Muscle of leg (tissue), 11 donors: ENCODE results near the gene FOXO6. TPM values are rescaled to one million over a fixed set of nuclear protein-coding genes. Genes with fewer than 3 reads are reported as not detected.

Source experiments
- DNase-seq: peaks from one replicate; pipeline ENCODE4 v3.0.0; 2013
- H3K27ac ChIP-seq: one replicate; pipeline ENCODE4 v1.5.1; 2013; ENCODE audit warnings: mild to moderate bottlenecking, low read length, control low read depth
- H3K27me3 ChIP-seq: one replicate; pipeline ENCODE4 v1.6.1; 2013; ENCODE audit warnings: low read length; ENCODE audit not compliant: control insufficient read depth, insufficient read depth
- H3K36me3 ChIP-seq: one replicate; pipeline ENCODE4 v1.6.1; 2013; ENCODE audit warnings: low read length; ENCODE audit not compliant: control insufficient read depth, insufficient read depth
- H3K4me1 ChIP-seq: one replicate; pipeline ENCODE4 v1.6.1; 2013; ENCODE audit warnings: low read length; ENCODE audit not compliant: control insufficient read depth, insufficient read depth
- H3K4me3 ChIP-seq: one replicate; pipeline ENCODE4 v1.5.1; 2013; ENCODE audit warnings: low read length, control low read depth
- H3K9me3 ChIP-seq: replicated peaks from 2 replicates; pipeline ENCODE4 v1.6.1; 2013; ENCODE audit warnings: low read depth, low read length; ENCODE audit not compliant: control insufficient read depth
- WGBS: methylation state at CpG from one replicate; pipeline ENCODE4 v1.1.5; 2013; ENCODE audit warnings: missing lambda C conversion rate; ENCODE audit not compliant: insufficient coverage; 5-methylcytosine and 5-hydroxymethylcytosine counted together
- polyA plus RNA-seq, 8 donors: library from polyadenylated mRNA; unstranded; fragments of 120-200 nt; gene quantifications; one replicate each; pipeline versions ENCODE4 v1.2.1 to v1.2.3, GENCODE V29; 2013; ENCODE audit warnings: inconsistent platforms in 1 of 8, low replicate concordance in 1 of 8; ENCODE audit not compliant: insufficient read length in 8 of 8, insufficient read depth in 1 of 8
- total RNA-seq: library from RNA; stranded (reverse); fragments of 120-200 nt; gene quantifications from one replicate; pipeline ENCODE4 v1.2.4, GENCODE V29; 2013

FOXO6 gene
- total and polyA plus RNA-seq, 9 donors, result 3.5 to 16.2 (median 10.0) TPM

- Histone ChIP-seq H3K27ac (peak overlapping the region; percentile 84), H3K9me3 (no peaks in the 10 kb centered on the region), H3K27me3 (peaks cover 27% of the 10 kb centered on the region), H3K36me3 (no peaks in the 10 kb centered on the region), H3K4me3 (peak overlapping the region; percentile 41), H3K4me1 (peaks cover 83% of the 10 kb centered on the region)
- DNase-seq, result peak; percentile 79
- WGBS, result 9% methylated on average over 22 of the region's 45 CpGs
Measured at GRCh38 chr1:41383094-41383852, 22.0 kb downstream of the FOXO6 start.

GRCh38 chr1:41384579-41384978 is 23.3 kb downstream of the FOXO6 start:
- no peak for DNase-seq
- Histone ChIP-seq H3K4me1 (peaks cover 87% of the 10 kb centered on the region), H3K27ac (no peak overlapping the region), H3K27me3 (peaks cover 27% of the 10 kb centered on the region), H3K9me3 (no peaks in the 10 kb centered on the region), H3K4me3 (no peak overlapping the region), H3K36me3 (no peaks in the 10 kb centered on the region)

- H3K27me3 ChIP-seq, result peaks cover 27% of the 10 kb centered on the region
- DNase-seq, result peak; percentile 80
- no peaks in the 10 kb centered on the region for H3K36me3 ChIP-seq
- H3K4me3 ChIP-seq, result no peak overlapping the region
- 27% methylated on average over 10 of the region's 12 CpGs for WGBS
- H3K9me3 ChIP-seq, result no peaks in the 10 kb centered on the region
- peaks cover 86% of the 10 kb centered on the region for H3K4me1 ChIP-seq
- peak overlapping the region; percentile 42 for H3K27ac ChIP-seq
Measured at GRCh38 chr1:41385398-41386195, 24.4 kb downstream of the FOXO6 start.

DNA sequence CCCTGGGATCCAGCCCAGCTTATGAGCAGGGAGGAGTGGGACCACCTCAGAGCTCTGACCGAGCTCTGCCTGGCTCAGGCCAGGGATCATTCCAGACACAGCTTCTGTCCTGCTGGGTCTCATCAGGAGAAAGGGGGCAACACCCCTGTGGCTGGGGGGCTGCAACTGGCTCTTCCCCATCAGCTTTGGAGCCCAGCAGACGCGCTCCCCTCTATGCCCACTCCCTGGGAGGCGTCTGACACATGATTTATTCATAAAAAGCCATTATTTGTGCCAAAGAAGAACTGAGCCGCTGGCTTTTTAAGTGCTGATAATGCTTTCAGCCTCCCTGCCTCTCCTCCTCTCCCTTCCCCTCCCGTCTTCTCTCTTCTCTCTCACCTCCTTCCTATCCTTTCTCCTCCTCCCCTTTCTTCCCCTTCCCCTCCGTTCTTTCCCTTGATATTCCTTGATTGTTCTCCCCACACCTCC is 25.0 kb downstream of the FOXO6 start:
- Histone ChIP-seq H3K27ac (peak overlapping the region; percentile 42), H3K4me1 (peaks cover 86% of the 10 kb centered on the region), H3K9me3 (no peaks in the 10 kb centered on the region), H3K36me3 (no peaks in the 10 kb centered on the region), H3K4me3 (no peak overlapping the region), H3K27me3 (peaks cover 27% of the 10 kb centered on the region)
- DNase-seq, result no peak
- WGBS, result 23% methylated on average over 7 of the region's 7 CpGs

DNA sequence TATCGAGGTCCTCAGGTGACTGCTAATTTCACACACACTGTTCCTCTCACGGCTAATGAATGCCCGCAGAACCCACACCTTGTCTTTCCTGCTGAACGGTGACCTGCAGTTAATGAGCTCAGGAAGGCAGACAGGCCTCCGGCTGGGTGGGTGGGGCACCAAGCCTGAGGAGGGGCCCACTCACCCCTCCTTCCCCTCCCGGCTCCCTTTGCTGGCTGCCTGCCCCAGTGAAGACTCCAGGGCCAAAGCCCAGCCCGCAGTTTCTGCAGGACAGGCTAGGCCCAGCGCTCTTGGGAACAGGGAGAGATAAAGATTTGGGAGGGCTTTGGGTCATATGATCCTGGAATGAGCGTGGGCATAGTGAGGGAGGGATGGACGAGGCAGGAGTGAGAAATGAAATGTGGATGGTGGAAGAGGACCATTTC is 26.4 kb downstream of the FOXO6 start:
- Histone ChIP-seq H3K4me1 (peaks cover 94% of the 10 kb centered on the region), H3K27ac (no peak overlapping the region)
- WGBS, result 1% methylated on average over 5 of the region's 10 CpGs

GRCh38 chr1:41388510-41388909 is 27.3 kb downstream of the FOXO6 start:
- H3K4me1 ChIP-seq, result peaks cover 91% of the 10 kb centered on the region
- WGBS, result 52% methylated on average over 2 of the region's 6 CpGs
- DNase-seq, result no peak

More for the DNA sequence above, 26.4 kb downstream of the FOXO6 start:
- DNase-seq, result peak; percentile 97
- peaks cover 27% of the 10 kb centered on the region for H3K27me3 ChIP-seq
- H3K4me3 ChIP-seq, result no peak overlapping the region
- no peaks in the 10 kb centered on the region for H3K36me3 ChIP-seq
- no peaks in the 10 kb centered on the region for H3K9me3 ChIP-seq

GRCh38 chr1:41389009-41389408 is 27.8 kb downstream of the FOXO6 start:
- WGBS, result no CpG with 5 or more reads among the region's 2 CpGs
- peaks cover 21% of the 10 kb centered on the region for H3K27me3 ChIP-seq
- peaks cover 91% of the 10 kb centered on the region for H3K4me1 ChIP-seq
- no peak for DNase-seq
- H3K27ac ChIP-seq, result no peak overlapping the region
- H3K36me3 ChIP-seq, result no peaks in the 10 kb centered on the region
- no peak overlapping the region for H3K4me3 ChIP-seq
- no peaks in the 10 kb centered on the region for H3K9me3 ChIP-seq

More at GRCh38 chr1:41388510-41388909, 27.3 kb downstream of the FOXO6 start:
- no peak overlapping the region for H3K27ac ChIP-seq
- H3K4me3 ChIP-seq, result no peak overlapping the region
- H3K36me3 ChIP-seq, result no peaks in the 10 kb centered on the region
- no peaks in the 10 kb centered on the region for H3K9me3 ChIP-seq
- H3K27me3 ChIP-seq, result peaks cover 26% of the 10 kb centered on the region

DNA sequence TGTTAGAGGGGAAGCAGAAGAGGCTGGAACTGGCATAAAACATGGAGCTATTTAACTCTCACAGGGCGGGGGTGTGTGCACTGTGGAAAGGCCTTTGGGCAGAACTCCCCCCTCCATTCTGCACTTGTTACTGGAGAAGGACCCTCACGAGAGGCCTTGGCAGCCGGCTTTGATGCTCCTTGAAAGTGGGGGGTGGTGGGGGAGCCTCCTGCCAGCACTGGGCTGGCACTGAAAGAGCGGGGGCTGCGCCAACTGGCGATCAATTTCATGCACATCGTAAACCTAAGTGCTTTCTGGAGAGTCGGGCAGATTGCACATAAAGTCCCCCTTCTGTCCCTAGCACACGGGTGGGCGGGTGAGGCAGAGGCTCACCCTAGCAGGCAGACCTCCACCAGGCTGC is 28.9 kb downstream of the FOXO6 start:
- no peak for DNase-seq
- Histone ChIP-seq H3K36me3 (no peaks in the 10 kb centered on the region), H3K27me3 (peaks cover 13% of the 10 kb centered on the region), H3K4me1 (peaks cover 91% of the 10 kb centered on the region), H3K9me3 (no peaks in the 10 kb centered on the region), H3K27ac (no peak overlapping the region), H3K4me3 (no peak overlapping the region)
- 60% methylated on average over 3 of the region's 10 CpGs for WGBS

DNA sequence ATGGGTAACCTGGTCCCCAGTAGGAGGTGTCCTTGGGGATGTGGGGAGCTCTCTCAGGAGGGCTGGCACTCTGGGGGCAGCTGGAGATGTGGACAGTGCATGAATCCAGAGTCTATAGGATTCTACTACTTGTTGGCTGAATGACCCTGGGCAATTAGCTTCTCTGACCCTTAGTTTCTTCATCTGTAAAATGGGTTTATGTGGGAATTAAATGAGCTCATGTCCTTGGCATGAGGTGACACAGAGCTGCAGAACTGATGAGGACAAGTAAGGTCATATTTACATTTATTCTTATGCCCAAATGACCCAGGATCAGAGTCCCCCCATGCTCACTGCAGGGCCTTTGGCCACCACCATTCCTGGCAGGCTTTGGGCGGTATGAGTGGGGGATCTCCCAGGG is 29.3 kb downstream of the FOXO6 start:
- peaks cover 10% of the 10 kb centered on the region for H3K27me3 ChIP-seq
- H3K4me1 ChIP-seq, result peaks cover 91% of the 10 kb centered on the region
- WGBS, result no CpG with 5 or more reads among the region's 1 CpG

DNA sequence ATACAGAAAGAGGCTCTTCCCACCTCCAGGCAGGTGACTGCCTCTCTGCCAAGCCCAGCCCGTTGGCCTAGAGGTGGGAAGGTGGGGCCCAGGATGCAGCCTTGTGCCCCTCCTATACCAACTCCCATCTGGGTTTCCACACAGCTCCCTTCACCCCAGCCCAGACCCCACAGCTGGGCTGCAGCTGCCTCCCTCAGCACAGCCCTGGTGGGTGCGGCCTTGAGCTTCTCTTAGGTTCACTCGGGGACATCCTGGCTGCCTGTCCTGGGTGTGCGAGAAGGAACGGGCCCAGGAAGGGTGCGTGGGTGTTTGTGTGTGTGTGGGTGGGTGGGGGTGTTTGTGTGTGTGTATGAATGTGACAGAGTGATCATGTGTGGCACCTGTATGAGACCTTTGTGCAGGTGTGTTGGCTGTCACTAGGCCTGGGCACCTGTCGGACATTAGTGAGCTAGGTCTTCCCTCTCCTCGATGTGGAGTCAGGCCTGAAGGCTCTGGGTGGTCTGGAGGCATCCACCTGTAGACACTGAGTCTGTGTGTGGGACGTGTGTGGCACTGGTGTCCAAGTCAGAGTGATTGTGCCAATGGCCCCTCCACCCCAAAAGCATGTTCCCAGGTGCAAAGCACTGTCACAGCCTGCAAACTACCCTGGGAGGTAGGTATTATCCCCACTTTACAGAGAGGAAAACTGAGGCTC is 30.7 kb downstream of the FOXO6 start:
- peak; percentile 67 for DNase-seq
- H3K36me3 ChIP-seq, result no peaks in the 10 kb centered on the region
- no peaks in the 10 kb centered on the region for H3K9me3 ChIP-seq
- peaks cover 91% of the 10 kb centered on the region for H3K4me1 ChIP-seq
- 39% methylated on average over 5 of the region's 9 CpGs for WGBS
- no peak overlapping the region for H3K27ac ChIP-seq
- H3K4me3 ChIP-seq, result no peak overlapping the region
- peaks cover 10% of the 10 kb centered on the region for H3K27me3 ChIP-seq

More for the DNA sequence above, 29.3 kb downstream of the FOXO6 start:
- Histone ChIP-seq H3K36me3 (no peaks in the 10 kb centered on the region), H3K27ac (no peak overlapping the region), H3K4me3 (no peak overlapping the region), H3K9me3 (no peaks in the 10 kb centered on the region)
- DNase-seq, result no peak
